NCI-H2081 (cell line): ENCODE data around the gene MPPED1.
A peak's percentile ranks its signal among the peaks of the same experiment; 100 is the strongest.

Source experiments
- DNase-seq, 2 experiments: peaks; one replicate each; lab custom pipeline; 2025; lab: John Stamatoyannopoulos, UW

The MPPED1 gene, protein sequence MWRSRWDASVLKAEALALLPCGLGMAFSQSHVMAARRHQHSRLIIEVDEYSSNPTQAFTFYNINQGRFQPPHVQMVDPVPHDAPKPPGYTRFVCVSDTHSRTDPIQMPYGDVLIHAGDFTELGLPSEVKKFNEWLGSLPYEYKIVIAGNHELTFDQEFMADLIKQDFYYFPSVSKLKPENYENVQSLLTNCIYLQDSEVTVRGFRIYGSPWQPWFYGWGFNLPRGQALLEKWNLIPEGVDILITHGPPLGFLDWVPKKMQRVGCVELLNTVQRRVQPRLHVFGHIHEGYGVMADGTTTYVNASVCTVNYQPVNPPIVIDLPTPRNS

DNA sequence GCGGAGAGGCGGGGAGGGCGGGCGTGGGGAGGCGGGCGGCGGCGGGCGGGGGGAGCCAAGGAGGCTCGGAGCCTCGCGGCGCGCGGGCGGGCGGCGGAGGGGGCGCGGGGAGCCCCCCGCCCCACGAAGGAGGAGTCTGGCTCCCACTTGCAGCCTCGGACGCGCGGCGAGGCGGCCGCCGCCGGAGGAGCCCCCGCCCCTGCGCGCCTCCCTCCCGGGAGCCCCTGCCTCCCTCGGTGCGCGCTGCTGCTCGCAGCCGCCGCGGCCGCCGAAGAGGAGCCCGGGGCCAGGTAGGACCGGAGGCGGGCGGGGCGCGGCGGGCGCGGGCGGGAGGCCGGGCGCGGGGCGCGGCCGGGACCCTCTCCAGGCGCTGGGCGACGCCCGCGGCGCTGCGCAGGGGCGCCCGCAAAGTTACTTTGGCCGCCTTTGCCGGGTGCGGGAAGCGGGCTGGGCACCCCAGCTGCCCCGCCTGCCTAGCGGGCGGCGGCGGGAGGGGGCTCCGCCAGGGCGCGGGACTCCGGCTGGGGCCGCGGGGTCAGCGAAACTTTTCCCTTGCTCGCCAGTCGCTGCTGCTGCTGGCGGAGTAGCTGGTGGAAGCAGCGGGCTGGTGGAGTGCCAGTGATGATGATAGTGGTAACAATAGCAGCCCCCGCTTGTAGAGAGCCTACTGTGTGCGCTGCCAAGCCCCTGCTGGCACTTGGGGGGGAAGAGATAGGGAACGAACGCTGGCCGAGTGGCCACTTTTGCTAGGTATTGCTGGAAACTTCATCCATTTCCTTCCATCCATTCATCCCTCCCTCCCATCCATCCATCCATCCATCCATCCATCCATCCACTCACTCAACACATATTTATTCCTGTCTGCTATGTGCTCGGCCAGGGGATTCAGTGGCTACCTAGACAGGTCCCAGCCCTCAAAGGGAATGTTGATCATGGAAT is at the start of gene MPPED1:
Gene MPPED1 (plus strand): TSS at position 146 of the 939 bp plus-strand sequence. CDS start 12,972 bp downstream, outside the sequence.
- no peak for DNase-seq

DNA sequence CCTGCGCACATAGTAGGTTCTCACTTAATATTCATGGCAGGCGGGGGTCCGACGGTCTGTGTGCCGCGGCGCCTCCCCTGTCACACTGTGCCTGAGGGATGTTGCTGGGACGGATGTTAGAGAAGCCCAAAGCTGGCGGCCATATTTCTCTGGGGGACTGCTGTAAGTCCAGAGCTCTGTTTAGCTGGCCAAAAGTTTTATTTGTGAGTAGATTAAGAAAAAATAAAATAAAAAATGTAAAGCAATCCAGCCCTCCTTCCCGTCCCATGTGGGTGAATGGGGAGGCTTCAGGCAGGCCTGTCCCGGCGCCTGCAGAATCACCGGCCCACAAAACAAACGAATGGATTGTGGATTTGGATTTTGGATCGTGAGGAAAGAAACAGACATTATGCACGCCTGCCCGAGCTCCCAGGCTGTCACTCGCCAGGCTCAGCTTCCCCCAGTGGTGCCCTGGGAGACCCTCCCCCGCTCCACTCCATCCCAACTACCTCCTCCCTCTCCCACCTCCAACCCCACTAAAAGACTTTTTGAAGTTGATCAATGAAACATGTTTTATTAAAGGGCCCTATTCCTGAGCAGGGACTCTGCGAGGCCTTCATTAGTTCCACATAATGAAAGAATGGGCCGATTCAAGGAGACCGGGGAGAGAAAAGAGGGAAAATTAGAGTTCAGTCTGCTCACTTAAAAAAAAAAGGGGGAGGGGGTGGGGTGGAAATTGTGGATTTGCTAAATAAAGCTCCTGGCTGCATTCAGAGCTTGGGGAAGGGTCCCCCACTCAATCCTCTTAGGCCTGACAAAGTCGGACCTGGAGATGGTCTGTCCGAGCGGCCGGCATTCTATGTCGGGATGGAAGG is 48.3 kb upstream of the MPPED1 start:
- DNase-seq = no peak

DNA sequence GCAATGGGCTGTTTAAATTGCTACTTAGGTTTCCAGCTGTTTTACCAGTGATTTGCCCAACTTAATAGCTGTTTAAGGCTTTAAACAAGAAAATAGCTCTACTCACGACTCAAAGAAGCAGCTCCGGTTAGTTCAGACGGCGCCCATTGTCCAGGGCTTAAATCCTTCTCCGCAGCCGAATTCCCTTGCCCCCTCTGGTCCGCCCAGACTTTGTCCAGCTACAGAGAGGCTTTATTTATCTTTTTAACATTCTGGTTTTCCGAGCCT is 47.7 kb upstream of the MPPED1 start:
- DNase-seq = no peak

DNA sequence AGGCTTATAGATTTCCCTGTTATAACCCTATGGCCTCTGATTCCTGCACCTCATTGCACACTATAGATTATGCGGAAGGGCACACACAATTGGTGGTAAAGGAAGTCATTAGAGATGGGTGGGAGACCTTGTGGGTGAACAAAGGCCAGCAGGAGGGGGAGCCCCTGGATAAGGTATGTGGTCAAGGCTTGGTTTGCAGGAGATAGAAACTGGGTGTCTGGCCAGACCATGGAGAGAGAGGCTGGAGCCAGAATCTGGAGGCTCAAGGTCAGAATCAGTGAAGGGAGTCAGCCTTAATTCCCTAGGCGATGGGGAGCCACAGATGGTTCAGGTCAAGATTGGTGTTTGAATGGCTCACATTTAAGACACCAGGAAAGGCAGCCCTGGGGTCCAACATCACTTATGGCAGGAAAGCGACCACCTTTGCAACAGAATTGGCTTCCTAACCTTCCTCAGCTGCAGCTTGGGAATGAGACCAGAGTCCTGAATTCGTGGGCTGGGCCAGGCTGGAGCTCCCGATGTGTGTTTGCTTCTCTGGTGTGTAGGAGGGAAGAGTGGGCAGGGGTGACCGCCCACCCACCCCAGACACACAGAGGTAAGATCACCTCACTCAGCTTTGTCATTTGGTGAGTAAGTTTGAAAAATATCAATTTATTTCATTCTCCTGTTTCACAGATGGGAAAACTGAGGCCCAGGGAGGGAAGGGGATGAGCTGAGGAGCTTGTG is 45.9 kb upstream of the MPPED1 start:
- DNase-seq = no peak

DNA sequence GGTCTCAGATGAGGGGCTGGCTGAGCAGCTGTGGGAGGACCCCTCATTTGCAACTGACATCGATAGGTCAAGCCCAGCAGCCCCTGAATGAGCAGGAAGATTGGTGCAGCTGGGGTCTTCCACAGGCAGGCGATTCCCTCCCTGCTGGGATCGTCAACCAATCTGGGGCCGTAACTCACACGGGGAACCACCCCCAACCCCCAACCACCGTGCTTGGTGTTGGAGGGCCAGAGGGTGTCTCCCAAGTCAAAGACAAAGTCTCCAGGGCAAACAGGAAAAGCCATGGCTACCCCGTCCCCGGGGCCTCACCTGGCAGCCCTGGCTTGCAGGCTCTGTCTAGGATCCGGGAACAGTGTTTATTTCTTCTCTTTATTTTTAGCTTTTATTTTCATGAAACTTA is 41.8 kb upstream of the MPPED1 start:
- no peak for DNase-seq

DNA sequence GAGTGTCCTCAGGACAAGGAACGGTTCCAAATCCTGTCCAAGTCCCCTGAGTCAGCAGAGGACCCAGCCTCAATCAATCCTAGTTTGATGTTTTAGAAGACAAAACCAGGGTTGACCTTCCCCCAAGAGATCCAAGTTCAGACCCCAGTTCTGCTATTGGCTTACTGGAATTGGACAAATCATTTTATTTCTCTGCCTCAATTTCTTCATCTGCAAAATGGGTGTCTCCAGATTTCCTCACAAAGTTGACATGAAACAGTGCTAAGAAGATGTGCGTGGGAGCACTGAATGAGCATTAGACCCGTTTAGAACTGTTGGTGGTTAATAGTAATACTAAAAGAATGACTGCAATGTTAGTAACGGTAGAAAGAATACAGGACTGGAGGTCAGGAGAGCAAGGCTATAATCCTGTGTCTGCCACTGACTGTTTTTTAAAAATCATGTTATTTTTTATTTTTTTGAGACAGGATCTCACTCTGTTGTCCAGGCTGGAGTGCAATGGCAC is 35.8 kb upstream of the MPPED1 start:
- no peak for DNase-seq

DNA sequence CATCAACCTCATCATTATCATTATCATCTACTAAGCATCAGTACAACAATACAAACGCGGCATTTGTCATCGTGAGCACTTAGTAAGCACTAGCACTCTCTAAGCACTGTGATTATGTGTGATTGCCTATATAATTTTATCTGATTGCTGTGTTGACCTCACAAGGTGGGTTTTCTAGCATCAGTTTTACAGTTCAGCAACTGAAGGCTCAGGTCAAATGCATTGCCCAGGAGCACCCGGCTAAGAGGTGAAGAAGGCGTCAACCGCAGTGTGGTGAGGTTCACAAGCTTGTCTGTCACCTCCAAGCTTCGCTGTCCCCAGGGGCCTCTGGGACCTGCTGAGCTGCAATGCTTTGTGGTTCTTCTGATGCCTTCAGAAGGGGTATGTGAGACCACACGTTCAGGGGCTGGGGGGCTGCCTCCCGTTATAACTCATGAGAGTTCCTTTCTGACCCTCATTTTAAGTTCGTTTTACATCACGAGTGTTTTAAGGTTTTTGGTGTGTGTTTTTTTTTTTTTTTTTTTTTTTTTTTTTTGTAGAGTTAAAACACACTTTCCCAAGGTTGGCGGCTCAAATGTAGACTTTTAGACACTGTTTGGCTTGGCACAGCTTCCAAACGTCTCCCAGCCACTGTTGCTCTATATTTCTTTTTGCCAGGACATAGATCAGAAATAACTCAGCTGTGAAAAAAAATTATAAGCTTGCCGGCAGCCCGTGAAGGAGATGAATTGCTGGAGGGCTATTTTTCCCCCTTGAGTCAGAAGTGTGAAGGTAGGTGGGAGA is 34.9 kb upstream of the MPPED1 start:
- DNase-seq = peak in 1 of 2 experiments; percentile 9

DNA sequence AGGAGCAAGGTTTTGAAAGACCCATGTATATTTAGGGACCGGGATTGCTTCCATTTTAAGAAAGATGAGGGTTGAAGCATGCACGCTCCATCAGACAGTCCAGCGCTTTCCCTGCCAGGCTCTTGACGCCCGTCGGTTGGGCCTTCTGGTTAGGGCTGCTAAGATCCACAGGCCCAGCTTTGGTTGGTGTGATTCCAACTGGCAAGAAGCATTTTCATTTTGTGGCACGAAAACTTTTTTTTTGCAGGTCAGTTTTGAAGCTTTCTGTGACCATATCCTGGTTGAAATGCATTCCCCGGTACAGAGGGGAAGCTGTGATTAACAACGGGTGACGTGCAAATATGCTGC is 34.3 kb upstream of the MPPED1 start:
- DNase-seq = no peak

DNA sequence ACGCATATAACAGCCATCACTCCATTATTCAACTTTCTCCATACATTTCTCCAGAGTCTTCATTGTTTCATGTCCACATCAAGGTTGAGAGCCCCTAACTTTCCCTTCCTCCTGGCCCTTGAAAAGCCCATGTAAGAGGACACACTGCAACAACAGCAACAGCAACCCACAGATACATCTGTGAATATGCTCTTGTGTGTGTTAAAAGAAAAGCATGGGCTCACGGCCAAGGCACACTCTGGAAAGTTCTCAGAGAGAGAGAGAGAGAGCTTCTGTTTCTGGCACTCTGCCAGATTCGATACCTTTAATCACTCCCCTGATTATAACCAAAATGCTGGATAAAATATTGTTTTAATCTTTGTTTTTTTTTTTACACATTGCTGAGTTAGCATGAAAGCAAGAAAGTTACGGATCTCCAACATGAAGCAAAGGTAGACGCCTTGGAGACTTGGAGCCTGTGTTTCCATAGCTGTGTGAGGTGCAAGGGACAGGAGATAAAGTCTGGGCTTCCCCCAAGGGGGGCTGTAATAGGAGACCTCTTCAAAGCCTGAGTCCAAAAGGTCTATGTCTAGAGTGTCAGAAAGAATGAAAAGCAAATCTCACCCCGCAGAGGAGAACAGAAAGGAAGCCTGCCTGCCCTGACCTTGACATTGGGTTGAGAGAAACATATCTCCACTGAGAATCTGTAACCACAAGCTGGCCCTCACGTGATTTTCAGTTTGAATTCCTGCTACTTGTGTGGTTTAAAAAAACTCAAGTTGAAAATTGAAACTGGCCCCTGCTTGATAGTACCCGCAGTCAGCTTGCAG is 33.7 kb upstream of the MPPED1 start:
- no peak for DNase-seq

DNA sequence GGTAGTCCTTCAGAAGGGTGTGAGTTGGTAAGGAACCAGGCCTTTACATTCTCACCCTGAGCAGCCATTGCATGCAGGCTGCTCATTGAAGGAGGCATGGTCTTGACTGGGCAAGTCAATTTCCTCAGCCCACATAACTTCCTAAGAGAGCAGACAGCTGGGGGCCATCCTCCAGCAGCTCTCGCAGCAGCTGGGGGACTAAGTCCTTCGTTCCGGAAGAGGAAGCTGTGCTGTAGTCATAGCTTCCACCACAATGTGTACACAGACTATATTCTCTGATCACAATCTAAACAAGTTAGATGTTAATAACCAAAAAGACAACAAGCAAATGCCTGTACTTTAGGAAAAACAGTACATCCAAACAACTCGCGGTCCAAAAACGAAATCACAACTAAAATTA is 30.1 kb upstream of the MPPED1 start:
- DNase-seq = no peak

DNA sequence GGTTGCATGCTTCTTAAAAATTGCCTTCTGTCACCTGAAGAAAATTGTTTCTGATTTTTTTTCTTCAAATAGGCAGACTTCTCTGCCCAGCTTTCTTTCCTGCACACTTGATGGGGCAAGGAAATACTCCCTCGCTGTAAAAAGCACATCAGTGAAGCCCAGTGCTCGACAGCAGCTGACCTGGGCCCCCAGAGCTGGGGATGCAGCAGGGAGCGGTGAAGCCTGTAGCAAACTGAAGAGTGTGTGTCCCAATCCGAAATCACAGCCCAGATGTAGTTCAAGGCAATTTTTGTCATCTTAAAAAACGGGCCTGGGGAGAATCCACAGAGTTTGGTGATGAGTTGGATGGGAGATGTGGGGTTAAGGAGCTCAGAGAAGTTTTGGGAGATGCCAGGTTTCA is 27.0 kb upstream of the MPPED1 start:
- DNase-seq = no peak

DNA sequence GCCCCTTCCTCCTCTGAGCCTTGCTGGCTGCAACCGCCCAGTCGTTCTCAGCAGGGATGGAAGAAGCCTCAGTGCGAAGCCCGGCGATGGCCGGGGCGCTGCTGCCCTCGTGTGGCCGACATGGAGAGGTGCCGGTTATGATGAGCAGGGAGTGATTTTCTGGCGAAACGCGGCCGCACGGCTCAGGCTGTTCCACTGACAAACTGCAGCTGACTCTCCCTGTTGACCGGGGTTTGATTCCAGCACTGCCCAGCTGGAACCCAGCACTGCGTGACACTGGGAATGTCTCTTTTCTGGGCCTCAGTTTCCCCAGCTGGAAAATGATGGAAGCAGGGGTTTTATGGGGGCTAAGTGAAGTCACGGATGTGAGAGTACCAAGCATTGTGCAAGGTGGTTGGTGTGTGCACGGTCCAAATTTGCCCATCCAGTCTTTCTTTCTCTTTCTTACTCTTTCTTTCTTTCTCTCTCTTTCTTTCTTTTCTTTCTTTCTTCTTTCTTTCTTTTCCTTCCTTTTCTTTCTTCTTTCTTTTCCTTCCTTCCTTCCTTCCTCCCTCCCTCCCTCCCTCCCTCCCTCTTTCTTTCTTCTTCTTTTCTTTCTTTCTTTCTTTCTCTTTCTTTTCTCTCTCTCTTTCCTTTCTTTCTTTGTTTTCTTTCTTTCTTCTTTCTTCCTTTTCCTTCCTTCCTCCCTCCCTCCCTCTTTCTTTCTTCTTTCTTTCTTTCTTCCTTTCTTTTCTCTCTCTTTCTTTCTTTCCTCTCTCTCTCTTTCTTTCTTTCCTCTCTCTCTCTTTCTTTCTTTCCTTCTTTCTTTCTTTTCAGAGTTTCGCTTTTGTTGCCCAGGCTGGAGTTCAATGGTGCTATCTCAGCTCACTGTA is 25.8 kb upstream of the MPPED1 start:
- peak; percentile 48 to 69 for DNase-seq

DNA sequence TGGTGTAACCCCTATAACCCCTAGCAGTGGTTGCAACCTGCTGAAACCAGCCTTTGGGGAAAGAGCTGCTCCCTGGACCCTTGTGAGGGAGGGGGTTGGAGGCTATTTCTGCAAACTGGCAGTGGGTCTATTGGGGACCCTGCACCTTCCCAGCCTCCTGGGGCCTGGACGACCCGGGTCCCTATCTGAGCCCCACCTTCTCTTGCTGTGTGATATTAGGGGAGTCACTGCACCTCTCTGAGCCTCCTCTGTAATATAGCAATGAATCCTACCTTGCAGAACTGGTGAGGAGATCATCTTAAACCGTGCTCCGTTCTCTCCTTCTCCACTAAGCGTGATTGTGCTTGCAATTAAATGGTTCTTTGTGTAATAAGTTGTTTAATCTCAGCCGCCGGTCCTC is 24.0 kb upstream of the MPPED1 start:
- no peak for DNase-seq

DNA sequence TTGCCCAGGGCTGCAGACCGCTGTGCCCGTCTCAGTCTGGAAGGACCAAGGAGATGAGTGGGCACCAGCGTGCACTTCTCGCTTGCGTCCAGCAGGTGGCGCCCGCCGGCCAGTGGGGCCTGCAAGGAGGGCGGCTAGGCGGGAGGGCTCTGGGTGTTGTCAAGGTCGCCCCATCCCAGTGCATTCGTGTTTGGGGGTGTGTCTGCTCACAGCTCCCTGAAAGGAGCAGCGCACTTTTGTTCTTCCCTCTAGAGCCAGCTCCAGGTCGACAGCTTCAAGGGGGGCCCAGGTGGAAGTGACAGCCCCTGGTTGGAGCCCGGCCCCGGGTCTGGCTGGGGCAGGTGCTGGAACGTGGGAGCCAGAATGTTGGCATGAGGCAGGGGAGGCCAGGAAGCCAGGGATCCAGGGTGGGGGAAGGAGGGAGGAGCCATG is 23.4 kb upstream of the MPPED1 start:
- peak; percentile 49 to 60 for DNase-seq

DNA sequence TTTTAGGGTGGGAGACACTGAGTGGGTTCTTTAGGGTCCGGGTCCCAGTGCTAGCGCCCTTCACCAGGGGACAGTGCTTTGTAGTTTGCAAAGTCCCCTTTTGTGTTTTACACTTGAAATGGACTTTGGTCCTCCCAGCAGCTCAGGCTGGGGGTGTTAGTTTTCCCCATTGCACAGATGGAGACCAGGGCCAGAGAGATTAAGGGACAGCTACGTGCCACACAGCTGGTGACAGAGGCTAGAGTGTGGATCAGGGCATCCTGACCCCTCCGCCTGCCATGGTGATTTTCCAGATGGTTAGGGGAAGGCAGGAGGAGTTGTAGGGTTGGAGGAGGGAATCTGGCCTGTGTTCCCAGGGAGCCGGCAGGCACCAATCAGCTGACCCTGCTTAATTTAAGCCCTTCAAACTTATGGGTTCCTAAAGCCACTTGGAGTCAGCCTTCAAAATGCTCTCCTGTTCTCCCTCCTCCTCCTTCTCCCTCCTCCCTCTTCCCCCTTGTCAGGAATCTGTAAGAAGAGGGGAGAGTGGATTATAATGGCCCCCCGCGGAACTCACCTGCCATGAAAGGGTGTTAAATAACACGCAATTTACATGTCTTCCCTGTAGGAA is 22.5 kb upstream of the MPPED1 start:
- DNase-seq = peak in 1 of 2 experiments; percentile 3

DNA sequence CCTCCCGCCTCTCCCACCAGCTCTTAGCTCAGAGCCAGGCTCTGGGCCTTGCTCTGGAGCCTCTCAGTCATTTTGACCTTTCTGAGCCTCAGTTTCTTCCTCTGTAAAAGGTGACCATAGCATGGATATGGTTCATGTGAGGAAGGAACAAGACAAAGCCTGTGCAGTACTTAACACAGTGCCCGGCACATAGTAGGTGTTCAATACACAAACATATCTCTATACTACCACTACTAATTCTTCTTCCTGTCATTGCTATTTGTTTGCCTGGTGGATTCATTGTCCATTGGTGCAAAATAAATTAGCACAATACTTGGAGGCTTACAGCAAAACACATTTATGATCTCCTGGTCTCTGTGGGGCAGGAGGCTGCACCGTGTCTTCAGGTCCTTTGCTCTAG is 21.6 kb upstream of the MPPED1 start:
- no peak for DNase-seq

DNA sequence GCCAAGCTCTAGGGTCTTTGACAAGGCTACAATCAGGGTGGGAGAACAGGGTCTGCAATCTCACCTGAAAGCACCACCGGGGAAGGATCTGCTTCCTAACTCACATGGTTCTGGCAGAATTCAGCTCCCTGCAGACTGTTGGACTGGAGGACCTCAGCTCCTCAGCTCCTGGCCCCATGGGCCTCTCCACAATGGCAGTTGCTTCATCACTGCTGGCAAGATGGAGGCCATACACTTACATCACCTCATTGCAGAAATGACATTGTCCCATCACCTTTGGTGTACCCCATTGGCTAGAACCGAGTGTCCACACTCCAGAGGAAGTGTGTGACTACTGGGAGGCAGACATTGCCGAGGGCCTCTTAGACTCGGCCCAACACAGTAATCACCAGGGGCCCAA is 20.9 kb upstream of the MPPED1 start:
- DNase-seq = no peak

DNA sequence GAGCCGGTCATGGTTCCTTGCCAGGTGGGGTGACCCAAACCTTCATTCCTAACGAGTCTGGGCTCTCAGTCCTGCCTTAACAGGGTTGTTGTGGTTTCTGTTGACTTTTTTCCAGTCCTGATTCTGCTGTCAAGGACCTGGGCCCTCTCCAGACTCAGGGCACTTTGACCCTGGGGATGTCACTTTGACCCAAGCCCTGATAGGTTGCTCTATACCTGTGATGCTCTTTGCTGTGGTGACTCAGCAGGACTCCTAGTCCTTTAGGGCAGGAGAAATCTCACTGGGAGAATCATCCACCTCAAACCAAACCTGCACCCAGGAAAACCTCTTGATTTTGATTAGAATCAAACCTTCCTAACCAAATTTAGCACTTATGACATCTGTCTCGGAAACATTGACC is 20.5 kb upstream of the MPPED1 start:
- no peak for DNase-seq
